ENCODE data around the gene SEC61B.
"Not testable (repeated sequence)": the region's sequence is repeated elsewhere in the genome, so short reads cannot be mapped to it uniquely, and the experiment has no call there.

The SEC61B gene

DNA sequence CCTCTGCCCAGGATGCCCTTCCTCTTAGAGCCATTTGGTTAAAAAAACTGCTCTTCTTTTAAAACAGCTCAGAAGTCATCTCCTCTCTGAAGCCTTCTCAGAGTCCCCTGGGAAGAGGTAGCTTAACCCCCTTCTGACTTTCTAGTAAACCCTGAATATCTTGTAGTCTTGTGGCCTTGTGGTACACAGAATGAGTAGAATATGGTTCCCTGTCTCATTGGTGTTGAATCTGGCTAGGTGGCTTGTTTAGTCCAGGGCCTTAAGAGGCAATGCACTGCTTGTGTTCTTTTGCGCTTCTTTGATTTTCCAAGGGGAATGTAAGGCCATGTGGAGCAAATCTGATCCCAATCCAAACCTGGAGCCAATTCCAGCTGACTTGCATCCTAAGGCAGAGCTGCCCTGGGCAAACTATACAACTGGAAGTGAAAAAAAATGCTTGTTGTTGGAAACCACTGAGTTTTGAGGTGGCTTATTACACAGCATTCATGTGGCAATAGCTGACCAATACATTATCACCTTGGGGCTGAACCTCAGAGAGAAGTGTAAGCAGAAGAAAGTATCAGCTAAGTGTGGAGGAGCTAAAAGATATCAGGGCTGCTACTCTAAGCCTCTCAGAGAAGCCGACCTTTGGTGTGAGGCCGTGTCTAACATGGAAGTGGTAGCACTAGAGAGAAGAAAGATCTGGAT is 31.3 kb upstream of the SEC61B start:
- Histone ChIP-seq H3K9me3 (ENCODE audit: control insufficient read depth in 5 of 5, low read length in 5 of 5) (peaks cover 0 to 3% (median 0%) of the 10 kb centered on the region in 5 donors), H3K4me1 (ENCODE audit: control insufficient read depth in 5 of 5, insufficient read depth in 5 of 5, low read length in 5 of 5) (no peaks in the 10 kb centered on the region)

DNA sequence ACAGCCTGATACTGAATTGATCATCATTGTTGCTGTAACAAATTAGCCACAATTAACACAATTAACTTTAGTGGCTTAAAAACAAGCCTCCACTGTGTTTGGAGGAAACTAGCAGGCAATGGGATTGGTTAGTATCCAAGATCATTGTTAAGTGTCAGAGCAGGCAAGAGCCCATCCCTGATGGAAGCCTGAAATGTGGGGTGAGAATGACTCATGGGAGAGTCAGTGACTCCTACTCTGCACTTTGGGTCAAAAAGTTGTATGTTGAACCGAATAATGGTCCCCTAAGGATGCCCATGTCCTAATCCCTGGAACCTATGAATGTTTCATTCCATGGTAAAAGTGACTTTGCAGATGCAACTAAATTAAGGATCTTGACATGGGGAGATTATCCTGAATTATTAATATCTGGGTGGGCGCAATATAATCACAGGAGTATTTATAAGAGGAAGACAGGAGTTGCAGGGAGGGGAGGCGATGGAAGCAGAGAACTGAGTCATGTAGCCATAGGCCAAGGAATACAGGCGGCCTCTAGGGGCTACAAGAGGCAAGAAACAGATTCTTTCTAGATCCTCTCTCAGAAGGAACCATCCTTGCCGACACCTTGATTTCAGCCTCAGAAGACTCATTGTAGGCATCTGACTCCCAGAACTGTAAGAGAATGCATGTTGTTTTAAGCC is 29.2 kb upstream of the SEC61B start:
- no peaks in the 10 kb centered on the region for H3K36me3 ChIP-seq (ENCODE audit: control insufficient read depth in 5 of 5, insufficient read depth in 5 of 5, low read length in 5 of 5)
- H3K27me3 ChIP-seq (ENCODE audit: control insufficient read depth in 5 of 5, insufficient read depth in 4 of 5, low read length in 5 of 5): peaks cover 0 to 18% (median 7%) of the 10 kb centered on the region in 5 donors
- no peak overlapping the region for H3K9ac ChIP-seq (ENCODE audit: low read length in 5 of 5)
- H3K4me1 ChIP-seq (ENCODE audit: control insufficient read depth in 5 of 5, insufficient read depth in 5 of 5, low read length in 5 of 5): no peaks in the 10 kb centered on the region
- H3K27ac ChIP-seq (ENCODE audit: low read depth, low read length): no peak overlapping the region
- no peak overlapping the region for H3K4me3 ChIP-seq (ENCODE audit: low read depth in 1 of 5, low read length in 5 of 5)
- H3K9me3 ChIP-seq (ENCODE audit: control insufficient read depth in 5 of 5, low read length in 5 of 5): peaks cover 0 to 3% (median 0%) of the 10 kb centered on the region in 5 donors

More for the DNA sequence above, 31.3 kb upstream of the SEC61B start:
- Histone ChIP-seq H3K4me3 (ENCODE audit: low read depth in 1 of 5, low read length in 5 of 5) (no peak overlapping the region), H3K27me3 (ENCODE audit: control insufficient read depth in 5 of 5, insufficient read depth in 4 of 5, low read length in 5 of 5) (peaks cover 0 to 18% (median 7%) of the 10 kb centered on the region in 5 donors), H3K27ac (ENCODE audit: low read depth, low read length) (no peak overlapping the region), H3K9ac (ENCODE audit: low read length in 5 of 5) (no peak overlapping the region), H3K36me3 (ENCODE audit: control insufficient read depth in 5 of 5, insufficient read depth in 5 of 5, low read length in 5 of 5) (no peaks in the 10 kb centered on the region)

DNA sequence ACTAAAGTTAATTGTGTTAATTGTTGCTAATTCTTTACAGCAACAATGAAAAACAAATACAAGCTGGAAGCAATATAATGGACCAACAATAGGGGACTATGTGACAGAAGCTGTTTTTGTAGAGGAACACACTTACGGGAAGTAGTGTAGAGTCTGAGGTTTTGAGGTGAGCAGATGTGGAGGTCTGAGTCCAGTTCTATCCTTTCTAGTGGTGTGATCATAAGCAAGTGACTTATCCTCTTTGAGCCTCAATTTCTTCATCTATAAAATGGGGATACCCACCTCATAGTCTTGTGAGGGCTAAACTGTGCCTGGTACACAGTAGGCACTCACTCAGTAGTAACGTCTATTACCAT is 28.6 kb upstream of the SEC61B start:
- no peak overlapping the region for H3K4me3 ChIP-seq (ENCODE audit: low read depth in 1 of 5, low read length in 5 of 5)
- no peak overlapping the region for H3K27ac ChIP-seq (ENCODE audit: low read depth, low read length)
- H3K9ac ChIP-seq (ENCODE audit: low read length in 5 of 5): no peak overlapping the region
- no peaks in the 10 kb centered on the region for H3K36me3 ChIP-seq (ENCODE audit: control insufficient read depth in 5 of 5, insufficient read depth in 5 of 5, low read length in 5 of 5)
- H3K9me3 ChIP-seq (ENCODE audit: control insufficient read depth in 5 of 5, low read length in 5 of 5): peaks cover 0 to 3% (median 0%) of the 10 kb centered on the region in 5 donors
- no peaks in the 10 kb centered on the region for H3K4me1 ChIP-seq (ENCODE audit: control insufficient read depth in 5 of 5, insufficient read depth in 5 of 5, low read length in 5 of 5)
- H3K27me3 ChIP-seq (ENCODE audit: control insufficient read depth in 5 of 5, insufficient read depth in 4 of 5, low read length in 5 of 5): peaks cover 0 to 15% (median 6%) of the 10 kb centered on the region in 5 donors

DNA sequence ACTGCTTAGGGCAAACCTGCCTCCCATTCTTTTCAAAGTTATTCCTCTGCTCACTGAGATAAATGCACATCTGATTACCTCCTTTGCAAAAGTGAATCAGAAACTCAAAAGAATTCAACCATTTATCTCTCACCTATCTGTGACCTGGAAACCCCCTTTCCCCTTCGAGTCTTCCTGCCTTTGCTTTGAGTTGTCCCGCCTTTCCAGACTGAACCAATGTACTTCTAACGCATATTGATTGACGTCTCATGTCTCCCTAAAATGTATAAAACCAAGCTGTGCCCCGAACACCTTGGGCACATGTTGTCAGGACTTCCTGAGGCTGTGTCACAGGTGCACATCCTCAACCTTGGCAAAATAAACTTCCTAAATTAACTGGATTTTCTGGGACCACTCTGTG is 25.6 kb upstream of the SEC61B start:
- H3K9me3 ChIP-seq (ENCODE audit: control insufficient read depth in 5 of 5, low read length in 5 of 5); H3K4me3 ChIP-seq (ENCODE audit: low read depth in 1 of 5, low read length in 5 of 5); H3K36me3 ChIP-seq (ENCODE audit: control insufficient read depth in 5 of 5, insufficient read depth in 5 of 5, low read length in 5 of 5); H3K9ac ChIP-seq (ENCODE audit: low read length in 5 of 5); H3K27ac ChIP-seq (ENCODE audit: low read depth, low read length); H3K27me3 ChIP-seq (ENCODE audit: control insufficient read depth in 5 of 5, insufficient read depth in 4 of 5, low read length in 5 of 5); H3K4me1 ChIP-seq (ENCODE audit: control insufficient read depth in 5 of 5, insufficient read depth in 5 of 5, low read length in 5 of 5): not testable (repeated sequence)

DNA sequence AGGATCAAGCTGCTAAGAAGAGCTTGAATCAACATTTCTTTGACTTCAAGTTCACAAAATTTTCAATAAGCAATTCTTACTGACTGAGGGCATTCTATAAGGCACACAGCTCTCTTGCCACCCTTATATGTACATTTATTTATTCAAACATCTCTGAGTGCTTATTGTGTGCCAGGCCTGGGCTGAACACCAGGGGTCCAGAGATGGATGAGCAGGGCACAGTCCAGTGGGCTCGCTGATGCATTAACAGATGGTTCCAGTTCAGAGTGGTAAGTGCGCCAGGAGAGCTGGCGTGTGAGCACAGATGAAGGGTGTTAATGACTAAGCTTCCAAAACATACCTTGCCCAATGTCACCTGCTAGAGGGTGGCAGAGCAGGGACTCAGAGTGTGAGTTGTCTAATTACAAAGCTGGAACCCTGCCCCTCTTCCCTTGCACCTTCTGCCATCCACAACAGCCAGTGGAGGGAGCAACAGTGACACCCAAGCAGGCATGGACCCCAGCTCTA is 24.9 kb upstream of the SEC61B start:
- Histone ChIP-seq H3K9ac (ENCODE audit: low read length in 5 of 5) (no peak overlapping the region), H3K36me3 (ENCODE audit: control insufficient read depth in 5 of 5, insufficient read depth in 5 of 5, low read length in 5 of 5) (no peaks in the 10 kb centered on the region), H3K27me3 (ENCODE audit: control insufficient read depth in 5 of 5, insufficient read depth in 4 of 5, low read length in 5 of 5) (no peaks in the 10 kb centered on the region), H3K4me1 (ENCODE audit: control insufficient read depth in 5 of 5, insufficient read depth in 5 of 5, low read length in 5 of 5) (no peaks in the 10 kb centered on the region), H3K9me3 (ENCODE audit: control insufficient read depth in 5 of 5, low read length in 5 of 5) (no peaks in the 10 kb centered on the region), H3K27ac (ENCODE audit: low read depth, low read length) (no peak overlapping the region), H3K4me3 (ENCODE audit: low read depth in 1 of 5, low read length in 5 of 5) (no peak overlapping the region)

DNA sequence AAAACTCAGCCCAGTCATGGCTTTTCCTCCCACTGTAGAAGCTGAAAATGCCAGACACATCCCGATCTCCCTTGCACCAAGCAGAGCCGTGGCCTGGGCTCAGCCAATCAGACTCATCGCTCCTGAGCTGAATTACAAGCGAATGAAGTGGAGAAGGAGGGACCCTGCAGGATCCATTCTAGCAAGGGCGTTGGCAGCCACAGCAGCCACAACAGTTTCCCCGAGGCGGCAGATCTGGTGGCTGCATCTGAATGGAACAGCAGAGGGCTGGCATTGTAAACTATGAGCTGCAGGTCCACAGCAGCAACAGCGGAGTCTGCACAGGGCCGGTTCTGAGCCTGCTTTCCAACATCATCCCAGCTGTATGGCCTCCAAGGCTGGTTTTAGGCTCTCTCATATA is 24.1 kb upstream of the SEC61B start:
- H3K27me3 ChIP-seq (ENCODE audit: control insufficient read depth in 5 of 5, insufficient read depth in 4 of 5, low read length in 5 of 5): no peaks in the 10 kb centered on the region
- no peaks in the 10 kb centered on the region for H3K9me3 ChIP-seq (ENCODE audit: control insufficient read depth in 5 of 5, low read length in 5 of 5)
- H3K4me1 ChIP-seq (ENCODE audit: control insufficient read depth in 5 of 5, insufficient read depth in 5 of 5, low read length in 5 of 5): no peaks in the 10 kb centered on the region
- no peak overlapping the region for H3K4me3 ChIP-seq (ENCODE audit: low read depth in 1 of 5, low read length in 5 of 5)
- H3K9ac ChIP-seq (ENCODE audit: low read length in 5 of 5): no peak overlapping the region
- no peaks in the 10 kb centered on the region for H3K36me3 ChIP-seq (ENCODE audit: control insufficient read depth in 5 of 5, insufficient read depth in 5 of 5, low read length in 5 of 5)
- no peak overlapping the region for H3K27ac ChIP-seq (ENCODE audit: low read depth, low read length)

DNA sequence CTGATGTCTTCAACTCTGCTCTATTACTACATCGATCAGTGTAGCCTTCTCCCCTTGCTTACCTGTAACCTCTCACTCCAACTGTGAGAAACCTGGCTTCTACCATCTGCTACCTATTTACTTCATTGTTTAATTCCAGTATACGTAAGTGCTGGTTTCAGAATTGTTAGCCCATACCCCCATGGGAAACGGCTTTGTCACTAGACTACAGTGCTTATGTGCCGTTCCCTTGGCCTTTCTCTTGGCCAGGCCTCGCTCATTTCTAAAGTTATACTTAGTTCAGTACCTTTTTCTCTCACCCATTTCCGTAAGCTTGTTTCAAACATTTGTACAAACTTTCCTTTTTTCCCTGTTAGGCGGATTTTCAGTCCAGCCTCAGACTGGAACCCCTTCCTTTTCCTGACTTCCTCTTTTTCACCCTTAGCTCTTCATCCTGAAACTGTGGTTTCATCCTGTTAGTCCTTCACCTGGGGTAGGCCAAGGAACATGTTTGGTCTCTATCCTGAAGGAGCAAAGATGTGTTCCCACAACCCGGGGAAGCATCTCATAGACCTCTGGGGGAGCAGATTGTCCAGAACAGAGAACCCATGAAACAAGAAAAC is 22.0 kb upstream of the SEC61B start:
- no peaks in the 10 kb centered on the region for H3K4me1 ChIP-seq (ENCODE audit: control insufficient read depth in 5 of 5, insufficient read depth in 5 of 5, low read length in 5 of 5)
- no peaks in the 10 kb centered on the region for H3K9me3 ChIP-seq (ENCODE audit: control insufficient read depth in 5 of 5, low read length in 5 of 5)
- H3K4me3 ChIP-seq (ENCODE audit: low read depth in 1 of 5, low read length in 5 of 5): no peak overlapping the region
- no peak overlapping the region for H3K27ac ChIP-seq (ENCODE audit: low read depth, low read length)
- no peaks in the 10 kb centered on the region for H3K36me3 ChIP-seq (ENCODE audit: control insufficient read depth in 5 of 5, insufficient read depth in 5 of 5, low read length in 5 of 5)
- H3K9ac ChIP-seq (ENCODE audit: low read length in 5 of 5): no peak overlapping the region
- H3K27me3 ChIP-seq (ENCODE audit: control insufficient read depth in 5 of 5, insufficient read depth in 4 of 5, low read length in 5 of 5): no peaks in the 10 kb centered on the region

DNA sequence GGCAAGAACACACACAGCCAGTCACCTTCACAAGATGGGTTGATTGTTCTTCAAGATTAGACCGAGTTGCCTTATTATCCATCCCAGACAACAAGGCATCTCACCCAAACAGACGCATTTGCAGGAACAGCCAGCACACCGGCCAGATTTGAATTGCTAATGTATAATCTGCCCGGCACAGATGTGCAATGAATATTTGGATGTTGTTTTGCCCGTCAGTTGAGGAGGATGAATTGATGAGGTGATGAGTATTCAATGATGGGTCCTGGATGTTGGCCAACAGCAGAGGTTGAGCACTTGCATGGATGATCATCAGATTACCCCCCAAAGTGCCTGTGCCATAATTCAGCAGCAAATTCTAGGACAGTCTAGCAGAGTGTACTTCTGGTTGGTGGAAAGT is 20.5 kb upstream of the SEC61B start:
- H3K4me1 ChIP-seq (ENCODE audit: control insufficient read depth in 5 of 5, insufficient read depth in 5 of 5, low read length in 5 of 5): no peaks in the 10 kb centered on the region
- no peak overlapping the region for H3K27ac ChIP-seq (ENCODE audit: low read depth, low read length)
- H3K9me3 ChIP-seq (ENCODE audit: control insufficient read depth in 5 of 5, low read length in 5 of 5): no peaks in the 10 kb centered on the region
- no peak overlapping the region for H3K4me3 ChIP-seq (ENCODE audit: low read depth in 1 of 5, low read length in 5 of 5)
- no peak overlapping the region for H3K9ac ChIP-seq (ENCODE audit: low read length in 5 of 5)
- no peaks in the 10 kb centered on the region for H3K36me3 ChIP-seq (ENCODE audit: control insufficient read depth in 5 of 5, insufficient read depth in 5 of 5, low read length in 5 of 5)
- H3K27me3 ChIP-seq (ENCODE audit: control insufficient read depth in 5 of 5, insufficient read depth in 4 of 5, low read length in 5 of 5): no peaks in the 10 kb centered on the region

DNA sequence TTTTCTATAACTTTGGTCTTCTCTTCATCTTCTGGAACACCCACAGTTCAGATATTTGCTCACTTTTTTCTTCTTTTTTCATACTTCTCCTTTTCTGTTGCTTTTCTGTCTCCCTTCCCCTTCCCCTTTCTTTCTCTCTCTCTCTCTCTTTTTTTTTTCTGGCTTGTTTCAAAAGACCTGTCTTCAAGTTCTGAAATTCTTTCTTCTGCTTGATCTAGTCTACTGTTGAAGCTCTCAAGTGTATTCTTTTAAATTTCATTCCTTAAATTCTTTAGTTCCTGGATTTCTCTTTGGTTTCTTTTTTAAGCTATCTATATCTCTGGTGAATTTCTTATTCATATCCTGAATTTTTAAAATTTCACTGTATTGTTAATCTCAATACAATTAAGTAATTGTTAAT is 11.5 kb upstream of the SEC61B start:
- H3K4me1 ChIP-seq (ENCODE audit: control insufficient read depth in 5 of 5, insufficient read depth in 5 of 5, low read length in 5 of 5): no peaks in the 10 kb centered on the region
- H3K4me3 ChIP-seq (ENCODE audit: low read depth in 1 of 5, low read length in 5 of 5): no peak overlapping the region
- no peak overlapping the region for H3K9ac ChIP-seq (ENCODE audit: low read length in 5 of 5)
- H3K27me3 ChIP-seq (ENCODE audit: control insufficient read depth in 5 of 5, insufficient read depth in 4 of 5, low read length in 5 of 5): no peaks in the 10 kb centered on the region
- H3K27ac ChIP-seq (ENCODE audit: low read depth, low read length): no peak overlapping the region
- peaks cover 0 to 12% (median 5%) of the 10 kb centered on the region in 5 donors for H3K36me3 ChIP-seq (ENCODE audit: control insufficient read depth in 5 of 5, insufficient read depth in 5 of 5, low read length in 5 of 5)
- no peaks in the 10 kb centered on the region for H3K9me3 ChIP-seq (ENCODE audit: control insufficient read depth in 5 of 5, low read length in 5 of 5)

DNA sequence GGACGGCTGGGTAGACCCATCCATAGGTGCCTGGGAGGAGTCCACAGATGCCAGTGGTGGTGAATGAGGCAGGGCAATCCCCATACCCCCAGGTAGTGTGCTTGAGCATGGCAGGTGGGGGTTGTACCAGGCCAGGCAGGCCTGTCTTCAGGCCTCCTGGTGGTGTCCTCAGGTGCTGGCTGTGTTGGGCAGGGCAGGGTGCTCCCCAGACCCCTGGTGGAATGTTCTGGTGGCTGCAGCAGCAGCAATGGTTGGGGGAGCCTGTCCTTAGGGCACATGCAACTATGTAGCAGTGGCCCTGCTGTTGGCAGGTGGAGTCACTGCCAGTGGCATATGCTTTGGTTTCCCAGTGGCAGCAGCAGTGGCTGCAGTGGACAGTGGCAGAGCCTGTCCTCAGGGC is 10.3 kb upstream of the SEC61B start:
- no peaks in the 10 kb centered on the region for H3K9me3 ChIP-seq (ENCODE audit: control insufficient read depth in 5 of 5, low read length in 5 of 5)
- no peaks in the 10 kb centered on the region for H3K27me3 ChIP-seq (ENCODE audit: control insufficient read depth in 5 of 5, insufficient read depth in 4 of 5, low read length in 5 of 5)
- no peak overlapping the region for H3K4me3 ChIP-seq (ENCODE audit: low read depth in 1 of 5, low read length in 5 of 5)
- H3K36me3 ChIP-seq (ENCODE audit: control insufficient read depth in 5 of 5, insufficient read depth in 5 of 5, low read length in 5 of 5): peaks cover 0 to 12% (median 5%) of the 10 kb centered on the region in 5 donors
- no peak overlapping the region for H3K27ac ChIP-seq (ENCODE audit: low read depth, low read length)
- no peaks in the 10 kb centered on the region for H3K4me1 ChIP-seq (ENCODE audit: control insufficient read depth in 5 of 5, insufficient read depth in 5 of 5, low read length in 5 of 5)
- H3K9ac ChIP-seq (ENCODE audit: low read length in 5 of 5): no peak overlapping the region

All from subcutaneous abdominal adipose tissue (tissue), 5 donors.